ENCODE measurements around the gene SKA2.

DNA sequence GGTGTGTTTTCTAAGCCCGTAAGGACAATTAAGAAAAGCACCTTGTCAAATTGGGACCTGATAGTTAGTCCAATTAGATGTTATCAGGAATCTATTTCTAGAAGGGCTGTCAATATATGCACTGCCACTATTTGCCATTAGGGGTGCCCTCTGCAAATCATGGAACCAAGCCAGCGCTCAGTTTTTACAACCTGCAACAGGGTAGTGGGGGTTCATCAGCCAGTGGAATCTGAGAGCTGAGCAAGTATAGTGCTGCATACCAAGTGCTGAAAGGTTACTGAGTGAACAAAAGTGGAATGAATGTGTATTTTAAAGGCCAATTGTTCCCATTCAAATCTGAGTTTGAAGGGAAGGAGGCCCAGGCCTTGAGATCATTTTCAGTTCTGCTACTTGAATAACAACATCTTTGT lies 11.0 kb upstream of the SKA2 start:
- TF ChIP-seq, protein P1, sequence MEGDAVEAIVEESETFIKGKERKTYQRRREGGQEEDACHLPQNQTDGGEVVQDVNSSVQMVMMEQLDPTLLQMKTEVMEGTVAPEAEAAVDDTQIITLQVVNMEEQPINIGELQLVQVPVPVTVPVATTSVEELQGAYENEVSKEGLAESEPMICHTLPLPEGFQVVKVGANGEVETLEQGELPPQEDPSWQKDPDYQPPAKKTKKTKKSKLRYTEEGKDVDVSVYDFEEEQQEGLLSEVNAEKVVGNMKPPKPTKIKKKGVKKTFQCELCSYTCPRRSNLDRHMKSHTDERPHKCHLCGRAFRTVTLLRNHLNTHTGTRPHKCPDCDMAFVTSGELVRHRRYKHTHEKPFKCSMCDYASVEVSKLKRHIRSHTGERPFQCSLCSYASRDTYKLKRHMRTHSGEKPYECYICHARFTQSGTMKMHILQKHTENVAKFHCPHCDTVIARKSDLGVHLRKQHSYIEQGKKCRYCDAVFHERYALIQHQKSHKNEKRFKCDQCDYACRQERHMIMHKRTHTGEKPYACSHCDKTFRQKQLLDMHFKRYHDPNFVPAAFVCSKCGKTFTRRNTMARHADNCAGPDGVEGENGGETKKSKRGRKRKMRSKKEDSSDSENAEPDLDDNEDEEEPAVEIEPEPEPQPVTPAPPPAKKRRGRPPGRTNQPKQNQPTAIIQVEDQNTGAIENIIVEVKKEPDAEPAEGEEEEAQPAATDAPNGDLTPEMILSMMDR (IDR thresholded peaks at IDR 0.05), result peak in 5 of 6 experiments; percentile 54 to 76 (median 69)
- TF ChIP-seq POLR2A (IDR thresholded peaks at IDR 0.05), result peak in 1 of 2 donors; percentile 9
